HepG2 (cell line): ENCODE data around the gene INAFM1. TPM values are rescaled to one million over a fixed set of nuclear protein-coding genes. Genes with fewer than 3 reads are reported as not detected.

ENCODE experiments used
- CEBPG ChIP-seq: IDR thresholded peaks from 2 replicates; pipeline ENCODE4 v1.6.1; 2016
- KAT7 ChIP-seq: IDR thresholded peaks from 2 replicates; pipeline ENCODE4 v1.6.1; 2018; ENCODE audit warnings: borderline replicate concordance, missing compliant biosample characterization
- TFAP4 ChIP-seq: sonication (generic); IDR thresholded peaks from 2 replicates; pipeline ENCODE4 v1.6.1; 2016; ENCODE audit warnings: low read depth, borderline replicate concordance
- ZC3H13 ChIP-seq: sonication (generic); formaldehyde crosslinking; IDR thresholded peaks from 2 replicates; pipeline ENCODE4 v1.8.1; 2023; ENCODE audit warnings: mild to moderate bottlenecking, missing genetic modification reagents, moderate library complexity
- ZFX ChIP-seq: sonication (generic); formaldehyde crosslinking; IDR thresholded peaks from 2 replicates; pipeline ENCODE4 v1.4.0; 2020; ENCODE audit warnings: mild to moderate bottlenecking, low read depth, missing genetic modification reagents, moderate library complexity
- ZNF275 ChIP-seq: sonication (generic); formaldehyde crosslinking; IDR thresholded peaks from 2 replicates; pipeline ENCODE4 v1.8.0; 2022; ENCODE audit warnings: missing genetic modification reagents, mild to moderate bottlenecking, inconsistent platforms, borderline replicate concordance
- ZNF446 ChIP-seq: sonication (generic); formaldehyde crosslinking; IDR thresholded peaks from 2 replicates; pipeline ENCODE4 v1.5.0; 2020; ENCODE audit warnings: mild to moderate bottlenecking, missing genetic modification reagents
- ZNF609 ChIP-seq: sonication (generic); formaldehyde crosslinking; IDR thresholded peaks from 2 replicates; pipeline ENCODE4 v1.4.0; 2020; ENCODE audit warnings: mild to moderate bottlenecking, missing genetic modification reagents, borderline replicate concordance
- ZNF776 ChIP-seq: sonication (generic); formaldehyde crosslinking; IDR thresholded peaks from 2 replicates; pipeline ENCODE4 v1.4.0; 2020; ENCODE audit warnings: mild to moderate bottlenecking, missing genetic modification reagents
- ZNF879 ChIP-seq: sonication (generic); formaldehyde crosslinking; IDR thresholded peaks from 2 replicates; pipeline ENCODE4 v1.8.1; 2023; ENCODE audit warnings: missing genetic modification reagents
- ZSCAN9 ChIP-seq: IDR thresholded peaks from 2 replicates; pipeline ENCODE4 v1.6.1; 2016; ENCODE audit warnings: borderline replicate concordance
- polyA plus RNA-seq, 8 experiments: library from polyadenylated mRNA; depleted of rRNA in 3 of 8; stranded (reverse) in 7 of 8; unstranded in 1 of 8; fragments of >200 nt; fragmentation: Illumina TruSeq in 4 of 8; extraction: Trizol in 4 of 8; gene quantifications; 2 replicates each; pipeline versions ENCODE4 v1.2.1 to v1.2.3, GENCODE V29; 2011 to 2016; ENCODE audit warnings: low read depth in 4 of 8, missing spikeins in 1 of 8, mixed read lengths in 1 of 8; ENCODE audit not compliant: insufficient read depth in 1 of 8
- total RNA-seq, 5 experiments: library from RNA; depleted of rRNA; stranded (reverse); fragments of >200 nt; fragmentation: Illumina TruSeq; extraction: Trizol; gene quantifications; 2 replicates each; pipeline ENCODE4 v1.2.3, GENCODE V29; 2016; ENCODE audit warnings: low read depth in 1 of 5
- TF ChIP-seq, protein P1 (sequence below): sonication (generic); formaldehyde crosslinking; IDR thresholded peaks from 2 replicates; pipeline ENCODE4 v1.5.1; 2020; ENCODE audit warnings: mild to moderate bottlenecking, missing genetic modification reagents, moderate library complexity
- TF ChIP-seq, protein P2 (sequence below): sonication (generic); formaldehyde crosslinking; IDR thresholded peaks from 2 replicates; pipeline ENCODE4 v1.5.0; 2020; ENCODE audit warnings: mild to moderate bottlenecking, missing genetic modification reagents

Gene INAFM1
- total and polyA plus RNA-seq, 2 of the 13 experiments (the other 11 are each of a cell fraction or from before 2014, with no cell fraction given) = 0.88 to 1.9 TPM

GRCh38 chr19:47225746-47226425, 48.8 kb upstream of the INAFM1 start (continued):
- TF ChIP-seq ZFX (CRISPR knock-in tag) (peak; percentile 75), ZNF609 (CRISPR knock-in tag) (no peak), ZNF446 (CRISPR knock-in tag) (peak; percentile 77; the same call in 1 of the 2 replicates), TFAP4 (no peak), ZNF275 (CRISPR knock-in tag) (0 out of 2 replicates have a peak, but pooled peaks have one; percentile 60), ZNF879 (CRISPR knock-in tag) (no peak), KAT7 (CRISPR knock-in tag) (no peak), CEBPG (CRISPR knock-in tag) (no peak), ZC3H13 (CRISPR knock-in tag) (0 out of 2 replicates have a peak, but pooled peaks have one; percentile 6), ZNF776 (peak; percentile 78; the same call in 1 of the 2 replicates), ZSCAN9 (CRISPR knock-in tag) (peak; percentile 33; the same call in 1 of the 2 replicates)
- TF ChIP-seq, protein P1, sequence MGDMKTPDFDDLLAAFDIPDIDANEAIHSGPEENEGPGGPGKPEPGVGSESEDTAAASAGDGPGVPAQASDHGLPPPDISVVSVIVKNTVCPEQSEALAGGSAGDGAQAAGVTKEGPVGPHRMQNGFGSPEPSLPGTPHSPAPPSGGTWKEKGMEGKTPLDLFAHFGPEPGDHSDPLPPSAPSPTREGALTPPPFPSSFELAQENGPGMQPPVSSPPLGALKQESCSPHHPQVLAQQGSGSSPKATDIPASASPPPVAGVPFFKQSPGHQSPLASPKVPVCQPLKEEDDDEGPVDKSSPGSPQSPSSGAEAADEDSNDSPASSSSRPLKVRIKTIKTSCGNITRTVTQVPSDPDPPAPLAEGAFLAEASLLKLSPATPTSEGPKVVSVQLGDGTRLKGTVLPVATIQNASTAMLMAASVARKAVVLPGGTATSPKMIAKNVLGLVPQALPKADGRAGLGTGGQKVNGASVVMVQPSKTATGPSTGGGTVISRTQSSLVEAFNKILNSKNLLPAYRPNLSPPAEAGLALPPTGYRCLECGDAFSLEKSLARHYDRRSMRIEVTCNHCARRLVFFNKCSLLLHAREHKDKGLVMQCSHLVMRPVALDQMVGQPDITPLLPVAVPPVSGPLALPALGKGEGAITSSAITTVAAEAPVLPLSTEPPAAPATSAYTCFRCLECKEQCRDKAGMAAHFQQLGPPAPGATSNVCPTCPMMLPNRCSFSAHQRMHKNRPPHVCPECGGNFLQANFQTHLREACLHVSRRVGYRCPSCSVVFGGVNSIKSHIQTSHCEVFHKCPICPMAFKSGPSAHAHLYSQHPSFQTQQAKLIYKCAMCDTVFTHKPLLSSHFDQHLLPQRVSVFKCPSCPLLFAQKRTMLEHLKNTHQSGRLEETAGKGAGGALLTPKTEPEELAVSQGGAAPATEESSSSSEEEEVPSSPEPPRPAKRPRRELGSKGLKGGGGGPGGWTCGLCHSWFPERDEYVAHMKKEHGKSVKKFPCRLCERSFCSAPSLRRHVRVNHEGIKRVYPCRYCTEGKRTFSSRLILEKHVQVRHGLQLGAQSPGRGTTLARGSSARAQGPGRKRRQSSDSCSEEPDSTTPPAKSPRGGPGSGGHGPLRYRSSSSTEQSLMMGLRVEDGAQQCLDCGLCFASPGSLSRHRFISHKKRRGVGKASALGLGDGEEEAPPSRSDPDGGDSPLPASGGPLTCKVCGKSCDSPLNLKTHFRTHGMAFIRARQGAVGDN (CRISPR knock-in tag) = peak; percentile 46; the same call in 1 of the 2 replicates
- TF ChIP-seq, protein P2, sequence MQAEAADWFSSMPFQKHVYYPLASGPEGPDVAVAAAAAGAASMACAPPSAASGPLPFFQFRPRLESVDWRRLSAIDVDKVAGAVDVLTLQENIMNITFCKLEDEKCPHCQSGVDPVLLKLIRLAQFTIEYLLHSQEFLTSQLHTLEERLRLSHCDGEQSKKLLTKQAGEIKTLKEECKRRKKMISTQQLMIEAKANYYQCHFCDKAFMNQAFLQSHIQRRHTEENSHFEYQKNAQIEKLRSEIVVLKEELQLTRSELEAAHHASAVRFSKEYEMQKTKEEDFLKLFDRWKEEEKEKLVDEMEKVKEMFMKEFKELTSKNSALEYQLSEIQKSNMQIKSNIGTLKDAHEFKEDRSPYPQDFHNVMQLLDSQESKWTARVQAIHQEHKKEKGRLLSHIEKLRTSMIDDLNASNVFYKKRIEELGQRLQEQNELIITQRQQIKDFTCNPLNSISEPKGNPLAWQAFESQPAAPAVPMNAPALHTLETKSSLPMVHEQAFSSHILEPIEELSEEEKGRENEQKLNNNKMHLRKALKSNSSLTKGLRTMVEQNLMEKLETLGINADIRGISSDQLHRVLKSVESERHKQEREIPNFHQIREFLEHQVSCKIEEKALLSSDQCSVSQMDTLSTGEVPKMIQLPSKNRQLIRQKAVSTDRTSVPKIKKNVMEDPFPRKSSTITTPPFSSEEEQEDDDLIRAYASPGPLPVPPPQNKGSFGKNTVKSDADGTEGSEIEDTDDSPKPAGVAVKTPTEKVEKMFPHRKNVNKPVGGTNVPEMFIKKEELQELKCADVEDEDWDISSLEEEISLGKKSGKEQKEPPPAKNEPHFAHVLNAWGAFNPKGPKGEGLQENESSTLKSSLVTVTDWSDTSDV (CRISPR knock-in tag) = peak; percentile 77; the same call in 1 of the 2 replicates
